ENCODE data around the gene CLEC7A.

Gene CLEC7A

DNA sequence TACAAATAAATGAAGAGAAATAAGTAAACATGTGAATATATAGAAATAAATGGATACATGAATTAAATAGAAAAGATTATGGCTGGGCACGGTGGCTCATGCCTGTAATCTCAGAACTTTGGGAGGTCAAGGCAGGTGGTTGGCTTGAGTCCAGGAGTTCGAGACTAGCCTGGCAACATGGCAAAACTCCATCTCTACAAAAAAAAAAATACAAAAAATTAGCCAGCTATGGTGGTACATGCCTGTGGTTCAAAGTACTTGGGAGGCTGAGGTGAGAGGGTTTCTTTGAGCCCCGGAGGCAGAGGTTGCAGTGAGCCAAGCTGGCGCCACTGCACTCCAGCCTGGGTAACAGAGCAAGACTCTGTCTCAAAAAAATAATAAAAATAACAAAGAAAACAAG, 5.1 kb upstream of the CLEC7A start:
- TF ChIP-seq, protein P1, sequence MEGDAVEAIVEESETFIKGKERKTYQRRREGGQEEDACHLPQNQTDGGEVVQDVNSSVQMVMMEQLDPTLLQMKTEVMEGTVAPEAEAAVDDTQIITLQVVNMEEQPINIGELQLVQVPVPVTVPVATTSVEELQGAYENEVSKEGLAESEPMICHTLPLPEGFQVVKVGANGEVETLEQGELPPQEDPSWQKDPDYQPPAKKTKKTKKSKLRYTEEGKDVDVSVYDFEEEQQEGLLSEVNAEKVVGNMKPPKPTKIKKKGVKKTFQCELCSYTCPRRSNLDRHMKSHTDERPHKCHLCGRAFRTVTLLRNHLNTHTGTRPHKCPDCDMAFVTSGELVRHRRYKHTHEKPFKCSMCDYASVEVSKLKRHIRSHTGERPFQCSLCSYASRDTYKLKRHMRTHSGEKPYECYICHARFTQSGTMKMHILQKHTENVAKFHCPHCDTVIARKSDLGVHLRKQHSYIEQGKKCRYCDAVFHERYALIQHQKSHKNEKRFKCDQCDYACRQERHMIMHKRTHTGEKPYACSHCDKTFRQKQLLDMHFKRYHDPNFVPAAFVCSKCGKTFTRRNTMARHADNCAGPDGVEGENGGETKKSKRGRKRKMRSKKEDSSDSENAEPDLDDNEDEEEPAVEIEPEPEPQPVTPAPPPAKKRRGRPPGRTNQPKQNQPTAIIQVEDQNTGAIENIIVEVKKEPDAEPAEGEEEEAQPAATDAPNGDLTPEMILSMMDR (IDR thresholded peaks at IDR 0.05), result no peak

- TF ChIP-seq, protein P1 (IDR thresholded peaks at IDR 0.05), result no peak
Observed at GRCh38 chr12:10132850-10133370, 2.9 kb upstream of the CLEC7A start.

GRCh38 chr12:10131111-10131690, 1.2 kb upstream of the CLEC7A start:
- TF ChIP-seq, protein P1 (IDR thresholded peaks at IDR 0.05), result no peak

DNA sequence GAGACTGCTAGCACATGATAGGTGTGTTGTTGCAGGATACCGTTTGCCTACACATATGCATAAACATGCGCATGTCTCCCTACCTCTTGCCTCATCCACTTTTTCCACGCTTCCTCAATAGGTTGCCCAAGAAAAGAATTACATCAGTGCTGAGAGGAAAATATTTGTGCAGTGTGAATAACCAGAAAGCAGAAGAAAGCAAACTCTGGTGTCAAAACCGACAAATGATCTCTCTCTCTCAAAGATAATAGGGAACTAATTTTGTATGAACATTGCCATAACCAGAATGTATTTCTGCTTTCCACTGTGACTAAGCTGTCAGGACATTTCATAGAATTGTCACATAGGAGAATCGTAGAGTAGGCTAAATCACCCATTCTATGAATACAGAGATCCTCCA, 1.3 kb downstream of the CLEC7A start:
- TF ChIP-seq, protein P1 (IDR thresholded peaks at IDR 0.05), result no peak

GRCh38 chr12:10126413-10126812, 3.6 kb downstream of the CLEC7A start:
- TF ChIP-seq, protein P1 (IDR thresholded peaks at IDR 0.05), result no peak

- TF ChIP-seq, protein P1 (IDR thresholded peaks at IDR 0.05), result no peak
Observed at GRCh38 chr12:10122689-10123088, 7.3 kb downstream of the CLEC7A start.

DNA sequence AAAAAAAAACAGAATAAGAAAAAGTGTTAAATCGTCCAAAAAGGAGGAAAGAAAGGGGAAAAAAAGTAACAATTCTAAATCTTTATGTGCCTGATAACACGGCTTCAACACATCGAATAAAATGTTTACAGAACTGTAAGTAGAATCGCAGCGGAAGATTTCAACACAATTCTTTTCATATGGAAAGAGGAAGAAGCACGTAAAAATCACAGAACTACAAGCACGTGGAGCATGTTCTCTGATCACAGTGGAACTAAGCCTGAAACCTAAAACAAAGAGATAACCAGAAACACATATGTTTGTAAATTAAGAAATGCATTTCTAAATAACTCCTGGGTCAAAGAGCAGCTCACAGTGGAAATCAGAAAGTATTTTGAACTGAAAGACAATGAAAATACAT, 8.7 kb downstream of the CLEC7A start:
- TF ChIP-seq, protein P1 (IDR thresholded peaks at IDR 0.05), result no peak

DNA sequence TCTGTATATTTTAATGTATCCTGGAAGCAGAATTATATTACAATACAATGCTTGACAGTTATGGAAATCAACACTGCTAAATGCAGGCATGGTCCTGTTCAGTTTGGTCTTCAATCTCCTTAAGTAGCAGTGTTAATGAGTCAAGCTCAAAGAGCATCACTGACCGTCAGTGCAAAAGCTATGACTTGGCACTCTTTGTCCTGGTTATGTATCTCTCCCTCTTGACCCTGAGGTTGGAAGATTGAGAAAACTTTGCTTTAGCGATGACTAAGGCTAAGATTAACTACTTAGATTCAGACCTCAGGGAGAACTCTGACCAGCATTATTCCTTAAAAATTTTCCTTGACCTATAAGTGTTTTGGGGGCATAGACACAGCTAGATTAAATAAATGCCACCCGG, 10.9 kb downstream of the CLEC7A start:
- TF ChIP-seq, protein P1 (IDR thresholded peaks at IDR 0.05), result no peak
